Measurements from ENCODE around the gene LARP4B.
A peak's percentile ranks its signal among the peaks of the same experiment; 100 is the strongest.

LARP4B gene
- 59.2 to 193 (median 124) reads per million in 9 experiments for total RNA-seq

DNA sequence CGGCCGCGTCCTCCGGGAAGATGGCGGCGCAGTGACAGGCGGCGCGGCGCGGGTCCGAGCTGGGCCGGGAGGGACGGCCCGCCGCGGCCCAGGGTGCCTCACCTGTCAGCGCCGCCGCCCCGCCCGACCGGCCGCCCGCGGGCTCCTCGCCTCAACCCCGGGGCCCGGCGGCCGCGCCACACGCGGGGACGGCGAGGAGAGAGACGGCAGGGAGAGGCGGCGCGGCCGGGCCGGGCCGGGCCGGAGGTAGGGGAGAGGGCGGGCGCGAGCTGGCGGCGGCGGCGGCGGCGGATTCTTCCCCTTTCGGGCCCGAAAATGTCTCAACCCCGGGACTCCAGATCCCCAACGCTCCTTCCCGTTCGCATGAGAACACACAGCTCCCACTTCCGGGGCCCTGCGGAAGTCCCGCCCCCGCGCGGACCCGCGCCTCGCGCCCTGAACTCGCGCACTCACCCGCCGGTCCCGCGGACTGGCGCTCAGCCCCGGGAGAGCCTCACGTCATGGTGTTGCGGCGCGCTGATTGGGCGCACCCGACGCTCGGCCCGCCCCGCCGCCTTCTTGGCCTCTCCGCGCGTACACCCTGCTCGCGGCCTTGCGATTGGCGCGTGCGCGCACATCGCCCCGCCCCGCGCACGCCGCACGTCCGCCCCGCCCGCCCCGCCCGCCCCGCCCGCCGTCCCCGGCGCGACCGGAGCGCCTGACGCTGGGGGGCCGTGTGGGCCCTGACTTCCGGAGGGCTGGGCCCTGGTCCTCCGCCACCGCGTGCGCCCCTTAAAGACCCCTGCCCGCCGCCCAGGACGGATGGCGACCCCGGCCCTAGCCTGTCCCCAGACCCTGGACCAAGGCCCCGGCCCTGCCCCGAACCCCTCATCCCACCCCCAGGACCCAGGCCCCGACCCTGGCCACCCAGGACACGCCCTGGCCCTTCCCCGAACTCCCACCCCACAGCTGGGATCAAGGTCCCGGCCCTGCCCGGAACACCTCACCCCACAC lies at the start of gene LARP4B:
Gene LARP4B, minus strand, starts transcription at position 380 of the 993 bp plus-strand sequence. CDS start 45,984 bp downstream, outside the sequence.
- ATAC-seq (replicated peaks), result peak; percentile 94
- Mint-ChIP-seq H3K4me3 (peak within 1 kb of the TSS; percentile 90 to 91), H3K4me1 (ENCODE audit: low read depth in 2 of 2) (peaks cover 25 to 34% of the 10 kb centered on the region in 2 donors), H3K9me3 (no peaks in the 10 kb centered on the region), H3K36me3 (ENCODE audit: insufficient read depth) (peaks cover 22% of the 10 kb centered on the region), H3K27ac (peak within 1 kb of the TSS; percentile 93 to 97), H3K27me3 (no peaks in the 10 kb centered on the region)
- DNase-seq, result peak; percentile 95 to 97 (median 97)

DNA sequence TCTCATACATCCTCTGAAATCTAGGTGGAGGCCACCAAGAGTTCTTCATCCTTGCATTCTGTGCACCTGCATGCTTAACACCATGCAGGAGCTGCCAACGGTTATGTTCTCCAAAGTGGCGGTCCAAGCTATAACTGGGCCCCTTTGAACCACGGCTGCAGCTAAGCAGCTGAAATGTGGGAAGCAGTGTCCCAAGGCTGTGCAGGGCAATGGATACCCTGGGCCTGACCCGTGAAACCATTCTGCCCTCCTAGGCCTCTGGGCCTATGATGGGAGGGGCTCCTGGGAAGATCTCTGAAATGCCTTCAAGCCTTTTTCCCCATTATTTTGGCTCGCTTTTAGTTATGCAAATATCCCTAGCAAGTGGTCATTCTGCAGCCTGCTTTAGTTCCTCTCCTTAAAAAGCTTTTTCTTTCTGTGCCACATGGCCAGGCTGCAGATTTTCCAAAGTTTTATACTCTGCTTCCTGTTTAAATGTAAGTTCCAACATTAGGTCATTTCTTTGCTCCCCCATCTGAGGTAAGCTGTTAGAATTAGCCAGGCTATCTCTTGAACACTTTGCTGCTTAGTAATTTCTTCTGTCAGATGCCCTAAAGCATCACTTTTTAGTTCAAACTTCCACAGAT lies 49.1 kb upstream of the LARP4B start:
- Mint-ChIP-seq H3K27me3 (no peaks in the 10 kb centered on the region), H3K4me1 (ENCODE audit: low read depth in 2 of 2) (no peaks in the 10 kb centered on the region), H3K27ac (no peak overlapping the region), H3K36me3 (ENCODE audit: insufficient read depth) (no peaks in the 10 kb centered on the region), H3K4me3 (no peak overlapping the region), H3K9me3 (peaks cover 10% of the 10 kb centered on the region in 2 donors)
- ATAC-seq (replicated peaks), result no peak
- DNase-seq, result no peak

DNA sequence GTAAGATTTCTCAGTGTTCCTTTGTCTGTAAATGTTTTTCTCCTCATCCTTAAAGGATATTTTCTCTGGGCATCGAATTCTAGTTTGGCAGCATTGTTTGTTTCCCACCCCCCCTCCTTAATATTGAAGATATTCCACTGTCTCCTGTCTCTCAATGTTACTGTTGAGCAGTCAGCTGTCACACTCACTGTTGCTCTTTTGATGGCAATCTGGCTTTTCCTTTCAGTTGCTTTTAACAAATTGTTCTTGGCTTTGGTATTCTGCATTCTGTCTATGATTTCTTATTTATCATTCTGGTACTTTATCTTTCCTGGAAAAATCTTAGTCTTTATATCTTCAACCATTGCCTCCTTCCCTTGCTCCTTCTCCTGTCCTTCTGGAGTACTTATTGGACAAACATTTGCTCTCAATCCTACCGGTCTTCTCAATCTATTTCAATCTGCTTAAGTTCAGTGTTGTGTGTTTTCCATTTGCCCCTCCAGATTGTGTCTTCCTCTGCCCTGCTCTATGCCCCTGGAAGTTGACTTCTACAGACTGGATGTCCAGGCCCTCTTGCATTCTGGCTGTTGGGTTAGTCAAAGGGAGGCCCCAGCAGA lies 47.4 kb upstream of the LARP4B start:
- Mint-ChIP-seq H3K4me3 (no peak overlapping the region), H3K27ac (no peak overlapping the region), H3K9me3 (peaks cover 10% of the 10 kb centered on the region in 2 donors), H3K4me1 (ENCODE audit: low read depth in 2 of 2) (no peaks in the 10 kb centered on the region), H3K27me3 (no peaks in the 10 kb centered on the region), H3K36me3 (ENCODE audit: insufficient read depth) (no peaks in the 10 kb centered on the region)
- ATAC-seq (replicated peaks), result no peak
- DNase-seq, result no peak

DNA sequence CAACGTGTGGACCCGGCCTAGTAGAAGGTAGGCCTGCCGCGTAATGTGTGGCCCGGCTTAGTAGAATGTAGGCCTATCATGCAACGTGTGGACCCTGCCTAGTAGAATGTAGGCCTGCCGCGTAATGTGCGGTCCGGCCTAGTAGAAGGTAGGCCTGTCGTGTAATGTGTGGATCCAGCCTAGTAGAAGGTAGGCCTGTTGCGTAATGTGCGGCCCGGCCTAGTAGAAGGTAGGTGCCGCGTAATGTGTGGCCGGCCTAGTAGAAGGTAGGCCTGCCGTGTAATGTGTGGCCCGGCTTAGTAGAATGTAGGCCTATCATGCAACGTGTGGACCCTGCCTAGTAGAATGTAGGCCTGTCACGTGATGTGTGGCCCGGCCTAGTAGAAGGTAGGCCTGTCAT lies 44.8 kb upstream of the LARP4B start:
- no peaks in the 10 kb centered on the region for H3K36me3 Mint-ChIP-seq (ENCODE audit: insufficient read depth)

DNA sequence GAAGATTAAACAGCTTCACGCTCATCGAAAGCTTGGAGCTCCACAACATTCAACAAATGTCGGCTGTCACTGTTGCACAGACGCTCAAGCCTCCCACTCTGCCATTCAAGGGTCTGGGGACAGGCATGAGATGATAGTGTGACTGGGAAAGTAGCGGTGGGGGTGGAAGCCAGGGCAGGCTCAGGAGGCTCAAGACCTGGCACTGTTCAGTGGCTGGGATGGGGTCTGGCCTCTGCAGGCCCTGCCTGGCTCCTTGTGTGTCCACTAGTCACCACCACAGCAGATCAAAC lies 43.2 kb upstream of the LARP4B start:
- no peaks in the 10 kb centered on the region for H3K4me1 Mint-ChIP-seq (ENCODE audit: low read depth in 2 of 2)
- no peak overlapping the region for H3K27ac Mint-ChIP-seq

More for the DNA sequence above, 44.8 kb upstream of the LARP4B start:
- H3K27ac Mint-ChIP-seq, result no peak overlapping the region
- H3K4me3 Mint-ChIP-seq, result no peak overlapping the region
- peaks cover 10% of the 10 kb centered on the region in 2 donors for H3K9me3 Mint-ChIP-seq
- H3K27me3 Mint-ChIP-seq, result peaks cover 0 to 14% of the 10 kb centered on the region in 2 donors
- no peak for DNase-seq
- no peaks in the 10 kb centered on the region for H3K4me1 Mint-ChIP-seq (ENCODE audit: low read depth in 2 of 2)
- ATAC-seq (replicated peaks), result no peak

DNA sequence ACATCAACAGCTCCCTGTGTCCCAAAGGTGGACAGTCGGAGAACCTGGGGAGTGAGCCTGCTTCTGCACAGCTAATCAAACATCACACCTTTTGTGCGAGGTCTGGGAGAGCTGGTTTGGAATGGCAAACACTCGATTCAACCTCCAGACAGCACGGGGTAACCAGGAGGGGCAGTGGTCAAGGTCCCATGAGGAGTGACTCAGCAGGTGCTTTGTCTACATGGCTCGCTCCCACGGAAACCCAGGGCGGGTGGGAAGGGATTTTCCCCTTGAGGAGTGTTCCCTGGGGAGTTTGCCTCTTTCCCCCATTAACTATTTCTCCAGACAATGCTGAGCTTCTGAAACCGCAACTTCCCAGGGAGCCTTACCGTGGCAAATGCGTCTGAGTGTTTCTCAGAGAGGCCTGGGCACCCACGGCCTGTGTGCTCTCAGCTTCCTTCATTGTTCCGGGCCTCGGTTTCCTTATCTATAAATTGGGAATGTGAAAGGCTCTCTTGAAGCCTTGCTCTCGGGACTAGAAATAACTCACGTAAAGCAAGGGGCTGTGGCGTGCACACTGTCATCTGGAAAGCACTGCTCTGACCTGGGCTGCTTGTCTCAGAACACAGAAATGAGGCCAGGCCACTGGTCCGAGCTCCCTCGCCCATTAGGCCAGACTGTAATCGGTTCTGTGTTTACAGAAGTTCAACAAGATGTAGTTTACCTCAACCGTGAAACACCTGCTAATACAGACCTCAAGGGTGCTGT lies 42.7 kb upstream of the LARP4B start:
- DNase-seq (no peak), ATAC-seq (replicated peaks) (no peak)
- Mint-ChIP-seq H3K4me3 (no peak overlapping the region), H3K4me1 (ENCODE audit: low read depth in 2 of 2) (no peaks in the 10 kb centered on the region), H3K9me3 (peaks cover 5 to 7% of the 10 kb centered on the region in 2 donors), H3K36me3 (ENCODE audit: insufficient read depth) (no peaks in the 10 kb centered on the region), H3K27ac (no peak overlapping the region), H3K27me3 (peaks cover 8 to 24% of the 10 kb centered on the region in 2 donors)

More for the DNA sequence above, 43.2 kb upstream of the LARP4B start:
- Mint-ChIP-seq H3K27me3 (peaks cover 2 to 19% of the 10 kb centered on the region in 2 donors), H3K36me3 (ENCODE audit: insufficient read depth) (no peaks in the 10 kb centered on the region), H3K4me3 (no peak overlapping the region), H3K9me3 (peaks cover 6 to 10% of the 10 kb centered on the region in 2 donors)
- DNase-seq (no peak), ATAC-seq (replicated peaks) (no peak)

DNA sequence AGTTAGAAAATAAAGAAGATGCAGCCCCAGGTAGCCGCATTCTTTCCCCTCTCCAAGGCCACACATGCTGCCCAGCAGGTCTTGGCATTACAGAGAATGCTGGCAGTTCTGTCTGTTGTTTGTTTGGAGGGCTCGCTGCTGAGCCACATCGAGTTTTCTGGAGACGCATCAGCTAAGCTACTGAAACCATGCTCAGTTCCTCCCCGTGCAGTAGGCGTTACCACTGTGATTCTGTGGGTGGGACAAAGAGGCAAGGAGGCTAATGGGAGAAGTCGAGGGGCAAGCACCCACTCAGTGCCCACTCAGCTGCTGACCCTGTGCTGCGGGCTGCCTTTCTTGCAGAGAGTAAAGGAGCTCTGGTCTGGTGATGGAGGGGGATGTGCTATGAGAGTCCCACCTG lies 41.3 kb upstream of the LARP4B start:
- Mint-ChIP-seq H3K36me3 (ENCODE audit: insufficient read depth) (peaks cover 2% of the 10 kb centered on the region), H3K27ac (no peak overlapping the region)

DNA sequence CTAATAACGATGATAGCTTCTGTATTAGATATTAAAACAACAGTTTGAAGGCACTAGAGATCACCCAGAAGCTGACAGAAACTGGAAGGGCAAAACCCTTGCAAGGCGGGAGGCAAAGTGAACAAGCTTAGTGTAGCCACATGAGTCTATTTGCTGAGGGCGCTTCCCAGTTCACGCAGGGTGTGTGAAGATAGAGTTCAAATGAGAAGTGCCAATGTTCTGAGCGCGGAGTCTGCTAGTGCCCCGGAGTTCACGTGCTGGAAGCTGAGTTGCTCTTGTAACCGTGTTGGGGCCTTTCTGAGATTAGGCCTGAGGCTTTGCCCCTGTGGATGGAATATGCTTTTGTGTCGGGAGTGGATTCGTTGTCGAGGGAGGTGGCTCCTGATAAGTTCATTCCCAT lies 40.1 kb upstream of the LARP4B start:
- no peak for ATAC-seq (replicated peaks)
- Mint-ChIP-seq H3K36me3 (ENCODE audit: insufficient read depth) (peaks cover 4% of the 10 kb centered on the region), H3K4me3 (no peak overlapping the region), H3K9me3 (no peaks in the 10 kb centered on the region), H3K27me3 (peaks cover 24 to 45% of the 10 kb centered on the region in 2 donors), H3K27ac (no peak overlapping the region), H3K4me1 (ENCODE audit: low read depth in 2 of 2) (peaks cover 0 to 4% of the 10 kb centered on the region in 2 donors)
- DNase-seq, result no peak

More for the DNA sequence above, 41.3 kb upstream of the LARP4B start:
- ATAC-seq (replicated peaks) (no peak), DNase-seq (no peak)
- Mint-ChIP-seq H3K4me3 (no peak overlapping the region), H3K9me3 (no peaks in the 10 kb centered on the region), H3K4me1 (ENCODE audit: low read depth in 2 of 2) (no peaks in the 10 kb centered on the region), H3K27me3 (peaks cover 18 to 36% of the 10 kb centered on the region in 2 donors)

DNA sequence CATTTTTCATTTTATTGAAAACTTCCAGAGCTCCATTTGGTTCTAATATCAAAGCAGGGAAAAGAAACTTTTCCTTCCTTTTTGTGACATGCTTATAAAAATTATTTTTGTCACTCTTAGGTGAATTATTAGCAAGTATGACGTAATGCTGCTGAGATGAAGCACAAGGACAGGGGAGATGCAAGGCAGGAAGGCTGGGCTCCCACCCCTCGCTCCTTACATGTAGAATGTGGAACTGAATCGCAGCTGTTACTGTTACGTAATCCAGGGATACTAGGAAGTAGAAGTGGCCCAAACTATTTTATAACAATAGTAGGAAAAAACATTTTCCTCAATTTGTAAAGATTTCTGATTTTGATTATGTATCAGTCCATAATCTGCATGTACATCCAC lies 39.6 kb upstream of the LARP4B start:
- peaks cover 0 to 4% of the 10 kb centered on the region in 2 donors for H3K4me1 Mint-ChIP-seq (ENCODE audit: low read depth in 2 of 2)
- no peak for ATAC-seq (replicated peaks)
- H3K27ac Mint-ChIP-seq, result no peak overlapping the region
- no peak for DNase-seq
- H3K36me3 Mint-ChIP-seq (ENCODE audit: insufficient read depth), result peaks cover 4% of the 10 kb centered on the region
- H3K4me3 Mint-ChIP-seq, result no peak overlapping the region
- no peaks in the 10 kb centered on the region for H3K9me3 Mint-ChIP-seq
- peaks cover 27 to 50% of the 10 kb centered on the region in 2 donors for H3K27me3 Mint-ChIP-seq

DNA sequence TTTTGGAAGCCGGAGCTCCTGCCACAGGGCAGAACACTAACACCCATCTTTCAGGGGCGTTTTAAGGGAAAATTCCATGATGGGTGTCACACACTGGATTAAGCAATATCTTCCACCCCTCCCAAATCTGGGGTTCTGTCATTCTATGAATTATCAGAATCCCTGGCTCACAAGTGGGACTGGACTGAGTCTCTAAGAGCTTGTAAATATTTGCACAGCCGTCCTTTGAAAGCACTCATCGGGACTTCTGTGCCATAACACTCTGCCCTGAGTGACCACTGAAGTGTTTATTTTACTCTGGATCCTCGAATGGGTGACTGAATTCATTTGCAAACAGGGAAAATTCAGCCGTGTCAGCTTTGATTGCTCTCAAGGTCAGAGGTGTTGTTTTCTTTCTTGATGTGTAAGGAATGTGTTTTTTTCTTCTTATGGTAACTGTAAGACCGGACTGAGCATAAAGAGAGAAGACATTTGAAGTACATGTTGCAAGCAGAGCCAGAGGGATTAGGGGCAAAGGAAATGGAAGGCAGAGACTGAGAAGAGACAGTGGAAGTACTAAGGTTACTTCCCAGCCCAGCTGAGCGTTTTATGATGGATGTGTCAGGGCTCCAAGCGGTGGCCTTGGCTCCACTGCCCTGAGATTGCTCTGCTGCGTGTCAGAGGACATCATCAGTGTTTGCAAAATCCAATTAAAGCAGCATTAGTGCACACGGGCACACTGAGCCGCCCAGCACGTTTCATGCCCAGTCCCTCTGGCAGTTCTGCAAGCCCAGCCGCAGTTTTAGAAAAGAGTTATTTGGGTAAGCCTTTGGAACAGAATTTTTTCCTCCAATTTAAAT lies 39.0 kb upstream of the LARP4B start:
- DNase-seq (no peak), ATAC-seq (replicated peaks) (no peak)
- Mint-ChIP-seq H3K4me3 (no peak overlapping the region), H3K27ac (no peak overlapping the region), H3K36me3 (ENCODE audit: insufficient read depth) (peaks cover 4% of the 10 kb centered on the region), H3K4me1 (ENCODE audit: low read depth in 2 of 2) (peaks cover 0 to 4% of the 10 kb centered on the region in 2 donors), H3K27me3 (peaks cover 33 to 53% of the 10 kb centered on the region in 2 donors), H3K9me3 (no peaks in the 10 kb centered on the region)

DNA sequence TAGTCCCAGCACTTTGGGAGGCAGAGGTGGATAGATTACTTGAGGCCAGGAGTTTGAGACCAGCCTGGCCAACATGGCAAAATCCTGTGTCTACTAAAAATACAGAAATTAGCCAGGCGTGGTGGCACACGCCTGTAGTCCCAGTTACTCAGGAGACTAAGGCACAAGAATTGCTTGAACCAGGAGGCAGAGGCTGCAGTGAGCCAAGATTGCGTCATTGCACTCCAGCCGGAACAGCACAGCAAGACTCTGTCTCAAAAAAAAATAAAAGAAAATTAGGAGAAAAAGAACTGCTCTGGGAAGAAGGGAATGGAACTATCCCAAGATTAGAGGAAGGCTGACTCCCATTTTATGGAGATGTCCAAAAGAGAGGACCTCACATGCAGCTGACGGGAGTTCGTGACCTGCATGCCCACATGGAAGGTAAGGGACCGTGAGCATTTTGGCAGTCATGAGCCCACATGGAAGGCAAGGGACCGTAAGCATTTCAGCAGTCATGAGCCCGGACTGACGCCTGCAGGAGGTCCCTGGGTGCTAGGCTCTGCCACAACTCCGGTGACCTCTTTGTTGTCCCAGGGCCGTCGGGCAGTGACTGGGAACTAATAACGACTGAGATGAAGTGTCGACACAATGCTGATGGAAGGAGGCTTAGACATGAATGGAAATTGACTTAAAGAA lies 38.1 kb upstream of the LARP4B start:
- DNase-seq (no peak), ATAC-seq (replicated peaks) (no peak)
- Mint-ChIP-seq H3K27ac (no peak overlapping the region), H3K4me1 (ENCODE audit: low read depth in 2 of 2) (peaks cover 0 to 4% of the 10 kb centered on the region in 2 donors), H3K36me3 (ENCODE audit: insufficient read depth) (peaks cover 4% of the 10 kb centered on the region), H3K9me3 (no peaks in the 10 kb centered on the region), H3K4me3 (no peak overlapping the region), H3K27me3 (peaks cover 38 to 58% of the 10 kb centered on the region in 2 donors)
